ENCODE data around the gene LRRC53. TPM values are rescaled to one million over a fixed set of nuclear protein-coding genes. Genes with fewer than 3 reads are reported as not detected.

Gene LRRC53
- total RNA-seq, 1 experiment from 2014 or later: not detected

DNA sequence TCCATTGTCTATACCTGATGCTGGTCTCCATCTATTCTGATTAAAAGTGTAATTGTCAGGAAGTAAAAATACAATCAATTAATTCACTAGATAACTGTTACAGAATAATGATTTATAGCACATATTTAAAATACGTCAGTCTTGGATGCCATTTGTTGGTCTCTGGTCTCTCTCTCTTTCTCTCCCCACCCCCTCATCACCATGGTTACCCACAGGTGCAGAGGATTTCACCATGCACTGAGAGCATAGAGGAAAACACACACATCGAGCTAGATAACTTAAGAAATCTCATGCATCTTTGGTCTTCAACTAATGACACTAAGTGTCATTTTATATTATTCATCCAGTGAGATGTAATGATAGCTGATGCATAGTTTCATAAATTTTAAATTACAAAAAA, 33.4 kb downstream of the LRRC53 start:
- CTCF ChIA-PET: no interaction called here
- no peaks in the 10 kb centered on the region for H3K27me3 ChIP-seq (ENCODE audit: control insufficient read depth, insufficient read depth, low read length)

GRCh38 chr1:74474585-74474984, 37.8 kb downstream of the LRRC53 start:
- ATAC-seq: no peak
- DNase-seq (ENCODE audit: low read depth, low spot score): no peak
- Histone ChIP-seq H3K27me3 (ENCODE audit: control insufficient read depth, insufficient read depth, low read length) (no peaks in the 10 kb centered on the region; the same call in 1 of the 2 replicates), H3K4me3 (ENCODE audit: low read depth in 2 of 2, low read length in 2 of 2) (no peak overlapping the region), H3K36me3 (ENCODE audit: control insufficient read depth, insufficient read depth, low read length) (no peaks in the 10 kb centered on the region), H3K9me3 (ENCODE audit: control insufficient read depth, insufficient read depth, low read depth, low read length) (no peaks in the 10 kb centered on the region), H3K27ac (ENCODE audit: low read length) (no peak overlapping the region), H3K4me1 (ENCODE audit: control insufficient read depth, insufficient read depth, low read length) (no peaks in the 10 kb centered on the region)
- ChIA-PET CTCF (no interaction called here), POLR2A (no interaction called here)
- TF ChIP-seq POLR2AphosphoS5 (IDR thresholded peaks at IDR 0.05; ENCODE audit: low read depth, low read length): no peak
- TF ChIP-seq, protein P1, sequence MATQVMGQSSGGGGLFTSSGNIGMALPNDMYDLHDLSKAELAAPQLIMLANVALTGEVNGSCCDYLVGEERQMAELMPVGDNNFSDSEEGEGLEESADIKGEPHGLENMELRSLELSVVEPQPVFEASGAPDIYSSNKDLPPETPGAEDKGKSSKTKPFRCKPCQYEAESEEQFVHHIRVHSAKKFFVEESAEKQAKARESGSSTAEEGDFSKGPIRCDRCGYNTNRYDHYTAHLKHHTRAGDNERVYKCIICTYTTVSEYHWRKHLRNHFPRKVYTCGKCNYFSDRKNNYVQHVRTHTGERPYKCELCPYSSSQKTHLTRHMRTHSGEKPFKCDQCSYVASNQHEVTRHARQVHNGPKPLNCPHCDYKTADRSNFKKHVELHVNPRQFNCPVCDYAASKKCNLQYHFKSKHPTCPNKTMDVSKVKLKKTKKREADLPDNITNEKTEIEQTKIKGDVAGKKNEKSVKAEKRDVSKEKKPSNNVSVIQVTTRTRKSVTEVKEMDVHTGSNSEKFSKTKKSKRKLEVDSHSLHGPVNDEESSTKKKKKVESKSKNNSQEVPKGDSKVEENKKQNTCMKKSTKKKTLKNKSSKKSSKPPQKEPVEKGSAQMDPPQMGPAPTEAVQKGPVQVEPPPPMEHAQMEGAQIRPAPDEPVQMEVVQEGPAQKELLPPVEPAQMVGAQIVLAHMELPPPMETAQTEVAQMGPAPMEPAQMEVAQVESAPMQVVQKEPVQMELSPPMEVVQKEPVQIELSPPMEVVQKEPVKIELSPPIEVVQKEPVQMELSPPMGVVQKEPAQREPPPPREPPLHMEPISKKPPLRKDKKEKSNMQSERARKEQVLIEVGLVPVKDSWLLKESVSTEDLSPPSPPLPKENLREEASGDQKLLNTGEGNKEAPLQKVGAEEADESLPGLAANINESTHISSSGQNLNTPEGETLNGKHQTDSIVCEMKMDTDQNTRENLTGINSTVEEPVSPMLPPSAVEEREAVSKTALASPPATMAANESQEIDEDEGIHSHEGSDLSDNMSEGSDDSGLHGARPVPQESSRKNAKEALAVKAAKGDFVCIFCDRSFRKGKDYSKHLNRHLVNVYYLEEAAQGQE (IDR thresholded peaks at IDR 0.05; ENCODE audit: insufficient read depth in 1 of 2, low read depth in 2 of 2, low read length in 1 of 2): no peak
- TF ChIP-seq TCF7L2 (IDR thresholded peaks at IDR 0.05; ENCODE audit: low read depth, low read length): no peak
- no peak for TF ChIP-seq SIN3A (IDR thresholded peaks at IDR 0.05; ENCODE audit: borderline replicate concordance, insufficient read depth, low read depth, low read length)
- TF ChIP-seq, protein P2, sequence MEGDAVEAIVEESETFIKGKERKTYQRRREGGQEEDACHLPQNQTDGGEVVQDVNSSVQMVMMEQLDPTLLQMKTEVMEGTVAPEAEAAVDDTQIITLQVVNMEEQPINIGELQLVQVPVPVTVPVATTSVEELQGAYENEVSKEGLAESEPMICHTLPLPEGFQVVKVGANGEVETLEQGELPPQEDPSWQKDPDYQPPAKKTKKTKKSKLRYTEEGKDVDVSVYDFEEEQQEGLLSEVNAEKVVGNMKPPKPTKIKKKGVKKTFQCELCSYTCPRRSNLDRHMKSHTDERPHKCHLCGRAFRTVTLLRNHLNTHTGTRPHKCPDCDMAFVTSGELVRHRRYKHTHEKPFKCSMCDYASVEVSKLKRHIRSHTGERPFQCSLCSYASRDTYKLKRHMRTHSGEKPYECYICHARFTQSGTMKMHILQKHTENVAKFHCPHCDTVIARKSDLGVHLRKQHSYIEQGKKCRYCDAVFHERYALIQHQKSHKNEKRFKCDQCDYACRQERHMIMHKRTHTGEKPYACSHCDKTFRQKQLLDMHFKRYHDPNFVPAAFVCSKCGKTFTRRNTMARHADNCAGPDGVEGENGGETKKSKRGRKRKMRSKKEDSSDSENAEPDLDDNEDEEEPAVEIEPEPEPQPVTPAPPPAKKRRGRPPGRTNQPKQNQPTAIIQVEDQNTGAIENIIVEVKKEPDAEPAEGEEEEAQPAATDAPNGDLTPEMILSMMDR (IDR thresholded peaks at IDR 0.05): no peak
- intact Hi-C loops (cut with micrococcal nuclease; ENCODE audit: unreplicated experiment) (no loop called here), in situ Hi-C loops (cut with HindIII; ENCODE audit: low pct_unique_long_range_greater_than_20kb, low sequenced_read_pairs) (no loop called here)
- BruUV-seq (replicated peaks): no TSS peak

More for the DNA sequence above, 33.4 kb downstream of the LRRC53 start:
- no peaks in the 10 kb centered on the region for H3K36me3 ChIP-seq (ENCODE audit: control insufficient read depth, insufficient read depth, low read length)
- no peak overlapping the region for H3K4me3 ChIP-seq (ENCODE audit: low read depth in 2 of 2, low read length in 2 of 2)
- POLR2A ChIA-PET: no interaction called here
- intact Hi-C loops (cut with micrococcal nuclease; ENCODE audit: unreplicated experiment) (no loop called here), in situ Hi-C loops (cut with HindIII; ENCODE audit: low pct_unique_long_range_greater_than_20kb, low sequenced_read_pairs) (no loop called here)
- TF ChIP-seq TCF7L2 (IDR thresholded peaks at IDR 0.05; ENCODE audit: low read depth, low read length) (no peak), SIN3A (IDR thresholded peaks at IDR 0.05; ENCODE audit: borderline replicate concordance, insufficient read depth, low read depth, low read length) (no peak), POLR2AphosphoS5 (IDR thresholded peaks at IDR 0.05; ENCODE audit: low read depth, low read length) (no peak)
- TF ChIP-seq, protein P1 (IDR thresholded peaks at IDR 0.05; ENCODE audit: insufficient read depth in 1 of 2, low read depth in 2 of 2, low read length in 1 of 2): no peak
- TF ChIP-seq, protein P2 (IDR thresholded peaks at IDR 0.05): no peak
- DNase-seq (ENCODE audit: low read depth, low spot score) (no peak), ATAC-seq (no peak)
- no TSS peak for BruUV-seq (replicated peaks)
- H3K27ac ChIP-seq (ENCODE audit: low read length): no peak overlapping the region
- H3K4me1 ChIP-seq (ENCODE audit: control insufficient read depth, insufficient read depth, low read length): no peaks in the 10 kb centered on the region
- no peaks in the 10 kb centered on the region for H3K9me3 ChIP-seq (ENCODE audit: control insufficient read depth, insufficient read depth, low read depth, low read length)
